ENCODE data around the gene FHIT. TPM values are rescaled to one million over a fixed set of nuclear protein-coding genes. Genes with fewer than 3 reads are reported as not detected.

FHIT gene
- polyA plus RNA-seq, 1 of the 3 experiments (the other 2 are of a cell fraction), result 0.41 TPM

DNA sequence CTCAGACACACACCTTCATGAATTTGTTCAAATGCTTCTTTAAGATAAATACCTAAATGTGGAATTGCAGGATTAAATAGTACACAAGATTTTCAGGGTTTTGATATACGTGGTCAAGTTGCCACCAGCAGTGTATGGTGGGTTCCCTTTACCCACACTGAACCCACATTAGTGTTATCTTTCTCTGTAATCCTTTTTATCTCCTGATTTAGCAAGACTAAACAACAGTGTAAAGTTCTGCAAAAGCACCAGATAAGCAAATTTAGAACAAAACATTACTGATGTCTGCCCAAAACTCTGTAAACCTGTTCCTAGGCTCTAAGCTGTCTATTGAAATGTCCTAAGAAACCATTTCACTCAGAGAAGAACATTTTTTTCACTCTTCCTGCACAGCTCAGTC is 352.9 kb downstream of the FHIT start:
- TF ChIP-seq TAF1 (IDR thresholded peaks at IDR 0.05; ENCODE audit: borderline replicate concordance, low read depth, low read length) (no peak), TCF12 (IDR thresholded peaks at IDR 0.05) (no peak), FOSL2 (IDR thresholded peaks at IDR 0.05; ENCODE audit: borderline replicate concordance, low read depth) (no peak), TEAD4 (IDR thresholded peaks at IDR 0.05; ENCODE audit: borderline replicate concordance, insufficient read depth) (no peak), FOXJ3 (CRISPR knock-in tag; IDR thresholded peaks at IDR 0.05) (no peak), FOXM1 (IDR thresholded peaks at IDR 0.05; ENCODE audit: low read depth) (no peak), SIN3A (IDR thresholded peaks at IDR 0.05; ENCODE audit: borderline replicate concordance, low read depth, low read length) (no peak), EP300 (IDR thresholded peaks at IDR 0.05; ENCODE audit: borderline replicate concordance in 1 of 2, low read depth in 1 of 2, low read length in 1 of 2) (no peak), RAD21 (IDR thresholded peaks at IDR 0.05; ENCODE audit: low read length) (no peak), CHD2 (IDR thresholded peaks at IDR 0.05; ENCODE audit: low read length, partially characterized antibody) (no peak), USF1 (IDR thresholded peaks at IDR 0.05; ENCODE audit: borderline replicate concordance, low read depth) (no peak), GABPA (IDR thresholded peaks at IDR 0.05; ENCODE audit: low read depth) (no peak), NRF1 (IDR thresholded peaks at IDR 0.05; ENCODE audit: low read depth, low read length) (no peak), ELF1 (IDR thresholded peaks at IDR 0.05) (no peak), GATA2 (CRISPR knock-in tag; IDR thresholded peaks at IDR 0.05) (no peak), SMC3 (IDR thresholded peaks at IDR 0.05; ENCODE audit: low read depth, low read length) (no peak), EZH2phosphoT487 (IDR thresholded peaks at IDR 0.05; ENCODE audit: borderline replicate concordance, low read depth) (no peak)
- TF ChIP-seq, protein P1, sequence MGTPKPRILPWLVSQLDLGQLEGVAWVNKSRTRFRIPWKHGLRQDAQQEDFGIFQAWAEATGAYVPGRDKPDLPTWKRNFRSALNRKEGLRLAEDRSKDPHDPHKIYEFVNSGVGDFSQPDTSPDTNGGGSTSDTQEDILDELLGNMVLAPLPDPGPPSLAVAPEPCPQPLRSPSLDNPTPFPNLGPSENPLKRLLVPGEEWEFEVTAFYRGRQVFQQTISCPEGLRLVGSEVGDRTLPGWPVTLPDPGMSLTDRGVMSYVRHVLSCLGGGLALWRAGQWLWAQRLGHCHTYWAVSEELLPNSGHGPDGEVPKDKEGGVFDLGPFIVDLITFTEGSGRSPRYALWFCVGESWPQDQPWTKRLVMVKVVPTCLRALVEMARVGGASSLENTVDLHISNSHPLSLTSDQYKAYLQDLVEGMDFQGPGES (IDR thresholded peaks at IDR 0.05; ENCODE audit: low read depth, low read length), result no peak
- TF ChIP-seq, protein P2, sequence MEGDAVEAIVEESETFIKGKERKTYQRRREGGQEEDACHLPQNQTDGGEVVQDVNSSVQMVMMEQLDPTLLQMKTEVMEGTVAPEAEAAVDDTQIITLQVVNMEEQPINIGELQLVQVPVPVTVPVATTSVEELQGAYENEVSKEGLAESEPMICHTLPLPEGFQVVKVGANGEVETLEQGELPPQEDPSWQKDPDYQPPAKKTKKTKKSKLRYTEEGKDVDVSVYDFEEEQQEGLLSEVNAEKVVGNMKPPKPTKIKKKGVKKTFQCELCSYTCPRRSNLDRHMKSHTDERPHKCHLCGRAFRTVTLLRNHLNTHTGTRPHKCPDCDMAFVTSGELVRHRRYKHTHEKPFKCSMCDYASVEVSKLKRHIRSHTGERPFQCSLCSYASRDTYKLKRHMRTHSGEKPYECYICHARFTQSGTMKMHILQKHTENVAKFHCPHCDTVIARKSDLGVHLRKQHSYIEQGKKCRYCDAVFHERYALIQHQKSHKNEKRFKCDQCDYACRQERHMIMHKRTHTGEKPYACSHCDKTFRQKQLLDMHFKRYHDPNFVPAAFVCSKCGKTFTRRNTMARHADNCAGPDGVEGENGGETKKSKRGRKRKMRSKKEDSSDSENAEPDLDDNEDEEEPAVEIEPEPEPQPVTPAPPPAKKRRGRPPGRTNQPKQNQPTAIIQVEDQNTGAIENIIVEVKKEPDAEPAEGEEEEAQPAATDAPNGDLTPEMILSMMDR (IDR thresholded peaks at IDR 0.05), result no peak
- 50% methylated on average over 1 of the region's 1 CpG for WGBS (ENCODE audit: low lambda C conversion rate)
- Histone ChIP-seq H3F3A (replicated peaks; ENCODE audit: insufficient read depth) (no peaks in the 10 kb centered on the region), H4K20me1 (ENCODE audit: insufficient read depth) (no peaks in the 10 kb centered on the region), H3K9me3 (no peaks in the 10 kb centered on the region), H3K79me2 (ENCODE audit: insufficient read depth) (no peaks in the 10 kb centered on the region), H3K27me3 (ENCODE audit: insufficient read depth) (no peaks in the 10 kb centered on the region), H3K4me1 (ENCODE audit: control insufficient read depth in 1 of 2, insufficient read depth in 2 of 2, low read depth in 1 of 2, low read length in 1 of 2) (no peaks in the 10 kb centered on the region), H3K4me2 (no peak overlapping the region), H3K9me2 (no peaks in the 10 kb centered on the region), H3K27ac (ENCODE audit: low read depth in 2 of 2, low read length in 1 of 2) (no peak overlapping the region), H3K36me3 (replicated peaks in 1 of 2; ENCODE audit: control insufficient read depth in 1 of 2, insufficient read depth in 2 of 2, low read length in 1 of 2) (no peaks in the 10 kb centered on the region), H3K4me3 (ENCODE audit: low read depth in 2 of 2, low read length in 1 of 2) (no peak overlapping the region), H2AFZ (ENCODE audit: low read depth) (no peak overlapping the region), H3K9ac (no peak overlapping the region)
- ChIA-PET POLR2A (no interaction called here), CTCF (no interaction called here)
- no peak for DNase-seq
